ENCODE data around the gene EDN3. TPM values are rescaled to one million over a fixed set of nuclear protein-coding genes. Genes with fewer than 3 reads are reported as not detected.

Gene EDN3, protein sequence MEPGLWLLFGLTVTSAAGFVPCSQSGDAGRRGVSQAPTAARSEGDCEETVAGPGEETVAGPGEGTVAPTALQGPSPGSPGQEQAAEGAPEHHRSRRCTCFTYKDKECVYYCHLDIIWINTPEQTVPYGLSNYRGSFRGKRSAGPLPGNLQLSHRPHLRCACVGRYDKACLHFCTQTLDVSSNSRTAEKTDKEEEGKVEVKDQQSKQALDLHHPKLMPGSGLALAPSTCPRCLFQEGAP
- not detected for total RNA-seq (2021; fragmentation: NEBNext Ultra II Directional; extraction: Animal tissue kit (Norgen Biotek cat#: 25700))
- long read RNA-seq, result 0 reads

DNA sequence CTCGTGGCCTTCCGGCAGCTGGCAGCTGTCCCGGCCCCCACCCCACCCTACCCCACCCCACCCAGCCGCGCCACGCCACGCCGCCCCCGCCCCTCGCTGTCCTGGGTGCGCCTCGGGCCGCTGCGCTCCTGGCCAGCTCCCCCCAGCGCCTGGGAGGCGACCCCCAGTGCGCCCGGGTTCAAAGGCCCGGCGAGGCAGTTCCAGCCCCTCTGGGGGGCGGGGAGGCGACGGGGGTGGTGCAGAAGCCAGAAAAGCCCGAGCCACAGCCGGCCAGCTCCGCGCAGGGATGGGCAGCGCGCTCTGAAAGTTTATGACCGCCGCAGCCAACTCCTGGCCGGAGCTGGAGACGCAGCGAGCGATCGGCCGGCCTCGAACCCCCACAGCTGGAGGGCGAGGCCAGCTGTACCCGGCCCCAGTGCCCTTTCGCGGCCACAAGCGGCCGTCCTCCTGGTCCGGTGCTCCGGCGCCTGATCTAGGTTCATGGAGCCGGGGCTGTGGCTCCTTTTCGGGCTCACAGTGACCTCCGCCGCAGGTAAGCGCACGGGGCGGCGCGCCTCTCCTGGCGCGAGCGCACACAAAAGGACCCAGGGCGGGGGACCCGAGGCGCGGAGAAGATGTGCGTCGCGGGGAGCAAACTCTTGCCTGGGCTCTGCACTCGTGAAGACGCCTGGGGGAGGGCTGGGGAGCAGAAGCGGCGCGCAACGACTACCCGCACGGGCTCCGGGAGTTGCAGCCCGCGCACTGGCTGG is at the start of gene EDN3:
Gene EDN3 (plus strand): TSS at position 279 of the 749 bp plus-strand sequence. CDS start 202 bp downstream, at position 481.
- no peak within 1 kb of the TSS for H3K4me3 Mint-ChIP-seq
- no peaks in the 10 kb centered on the region for H3K36me3 Mint-ChIP-seq (ENCODE audit: low read depth)
- no peaks in the 10 kb centered on the region for H3K4me1 Mint-ChIP-seq (ENCODE audit: low read depth)
- peaks cover 40% of the 10 kb centered on the region for H3K9me3 Mint-ChIP-seq
- no peak within 1 kb of the TSS for H3K27ac Mint-ChIP-seq
- peaks cover under 1% of the 10 kb centered on the region; the same call in 1 of the 2 replicates for H3K27me3 Mint-ChIP-seq (ENCODE audit: insufficient read depth)
- TF ChIP-seq, protein P1, sequence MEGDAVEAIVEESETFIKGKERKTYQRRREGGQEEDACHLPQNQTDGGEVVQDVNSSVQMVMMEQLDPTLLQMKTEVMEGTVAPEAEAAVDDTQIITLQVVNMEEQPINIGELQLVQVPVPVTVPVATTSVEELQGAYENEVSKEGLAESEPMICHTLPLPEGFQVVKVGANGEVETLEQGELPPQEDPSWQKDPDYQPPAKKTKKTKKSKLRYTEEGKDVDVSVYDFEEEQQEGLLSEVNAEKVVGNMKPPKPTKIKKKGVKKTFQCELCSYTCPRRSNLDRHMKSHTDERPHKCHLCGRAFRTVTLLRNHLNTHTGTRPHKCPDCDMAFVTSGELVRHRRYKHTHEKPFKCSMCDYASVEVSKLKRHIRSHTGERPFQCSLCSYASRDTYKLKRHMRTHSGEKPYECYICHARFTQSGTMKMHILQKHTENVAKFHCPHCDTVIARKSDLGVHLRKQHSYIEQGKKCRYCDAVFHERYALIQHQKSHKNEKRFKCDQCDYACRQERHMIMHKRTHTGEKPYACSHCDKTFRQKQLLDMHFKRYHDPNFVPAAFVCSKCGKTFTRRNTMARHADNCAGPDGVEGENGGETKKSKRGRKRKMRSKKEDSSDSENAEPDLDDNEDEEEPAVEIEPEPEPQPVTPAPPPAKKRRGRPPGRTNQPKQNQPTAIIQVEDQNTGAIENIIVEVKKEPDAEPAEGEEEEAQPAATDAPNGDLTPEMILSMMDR (IDR thresholded peaks at IDR 0.05), result no peak
- no peak for DNase-seq

DNA sequence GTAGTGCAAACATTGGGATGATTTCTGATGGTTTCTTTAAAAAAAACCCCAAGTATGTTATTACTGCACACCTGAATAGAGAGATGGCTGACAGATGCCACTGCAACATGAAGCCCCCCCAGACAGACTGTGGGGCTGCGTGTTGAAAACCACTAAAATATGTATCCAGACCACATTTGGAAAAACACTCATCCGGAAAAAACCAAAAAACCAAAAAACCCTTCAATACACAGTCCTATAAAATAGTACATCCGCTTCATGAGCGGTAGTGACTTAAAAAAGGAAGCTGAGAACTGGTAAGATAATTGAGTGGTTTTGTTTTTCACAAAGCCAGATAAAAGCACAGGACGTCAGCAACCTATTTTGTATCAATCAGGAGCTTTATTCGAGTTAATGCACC is 47.1 kb upstream of the EDN3 start:
- Mint-ChIP-seq H3K9me3 (peaks cover 8% of the 10 kb centered on the region; the same call in 1 of the 2 replicates), H3K4me1 (ENCODE audit: low read depth) (no peaks in the 10 kb centered on the region), H3K27me3 (ENCODE audit: insufficient read depth) (no peaks in the 10 kb centered on the region; the same call in none of the 2 replicates), H3K27ac (no peak overlapping the region), H3K4me3 (no peak overlapping the region), H3K36me3 (ENCODE audit: low read depth) (no peaks in the 10 kb centered on the region)
- DNase-seq, result no peak
- TF ChIP-seq, protein P1 (IDR thresholded peaks at IDR 0.05), result no peak

DNA sequence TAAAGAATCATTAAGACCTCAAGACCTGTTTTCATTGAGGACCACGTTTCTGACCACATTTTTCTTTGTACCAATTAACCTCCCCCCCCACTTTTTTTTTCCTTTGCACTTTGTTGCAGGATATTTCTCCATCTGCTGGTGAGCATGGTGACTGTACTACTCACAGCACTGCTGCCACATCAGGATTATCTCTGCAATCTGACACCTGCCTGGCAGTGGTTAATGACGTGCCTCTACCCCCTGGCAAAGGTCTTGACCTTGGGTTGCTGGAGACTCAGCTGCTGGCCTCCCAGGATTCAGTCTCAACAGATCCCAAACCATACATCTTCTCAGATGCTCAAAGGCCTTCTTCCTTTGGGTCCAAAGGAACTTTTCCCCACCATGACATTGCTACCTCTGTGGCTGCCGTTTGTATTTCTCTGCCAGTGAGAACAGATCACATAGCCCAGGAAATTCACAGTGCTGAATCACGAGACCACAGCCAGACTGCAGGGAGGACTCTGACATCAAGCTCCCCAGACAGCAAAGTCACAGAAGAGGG is 46.6 kb upstream of the EDN3 start:
- H3K27me3 Mint-ChIP-seq (ENCODE audit: insufficient read depth), result no peaks in the 10 kb centered on the region; the same call in none of the 2 replicates
- H3K27ac Mint-ChIP-seq, result no peak overlapping the region
- H3K9me3 Mint-ChIP-seq, result peaks cover 8% of the 10 kb centered on the region; the same call in 1 of the 2 replicates
- DNase-seq, result no peak
- TF ChIP-seq, protein P1 (IDR thresholded peaks at IDR 0.05), result no peak
- H3K4me1 Mint-ChIP-seq (ENCODE audit: low read depth), result no peaks in the 10 kb centered on the region
- H3K4me3 Mint-ChIP-seq, result no peak overlapping the region
- no peaks in the 10 kb centered on the region for H3K36me3 Mint-ChIP-seq (ENCODE audit: low read depth)

DNA sequence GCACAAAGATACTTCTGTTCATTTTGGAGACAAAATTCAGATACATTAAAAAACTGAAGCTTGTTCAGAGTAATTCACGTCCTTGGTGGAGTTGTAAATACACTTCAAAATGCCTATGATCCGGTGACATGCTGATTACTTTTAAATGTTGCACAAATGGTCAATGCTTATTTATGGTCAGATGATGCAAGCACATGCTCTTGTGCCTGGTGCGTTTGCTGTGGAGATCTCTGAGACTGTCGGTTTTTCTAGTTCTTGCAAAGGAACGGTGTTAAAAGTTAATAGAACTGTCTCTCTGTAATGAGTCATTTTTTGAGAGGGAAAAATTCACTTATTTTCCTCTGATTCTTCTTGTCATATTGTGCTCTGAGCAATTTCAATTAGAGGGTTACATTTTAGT is 45.2 kb upstream of the EDN3 start:
- H3K9me3 Mint-ChIP-seq, result peaks cover 8% of the 10 kb centered on the region; the same call in 1 of the 2 replicates

DNA sequence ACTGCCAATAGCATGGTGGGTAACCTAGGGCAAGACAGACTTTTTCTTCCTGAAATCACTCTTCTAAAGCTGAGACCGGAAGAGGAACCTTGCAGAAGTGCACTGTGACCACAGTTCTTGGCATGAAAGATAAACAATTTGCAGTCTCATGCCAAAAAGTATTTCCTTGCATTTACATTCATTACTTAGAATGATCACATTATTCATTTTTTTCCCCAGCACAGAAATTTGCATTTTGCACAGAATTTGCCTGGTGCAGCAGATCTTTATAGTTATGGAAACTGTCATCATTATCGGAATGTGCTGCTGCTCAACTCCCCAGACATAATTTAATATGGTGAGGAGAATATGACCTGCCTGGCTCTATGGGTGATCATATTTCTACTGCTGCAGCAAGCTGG is 42.2 kb upstream of the EDN3 start:
- TF ChIP-seq, protein P1 (IDR thresholded peaks at IDR 0.05), result no peak
- no peak overlapping the region for H3K27ac Mint-ChIP-seq
- no peaks in the 10 kb centered on the region; the same call in 1 of the 2 replicates for H3K27me3 Mint-ChIP-seq (ENCODE audit: insufficient read depth)
- H3K9me3 Mint-ChIP-seq, result peaks cover 3% of the 10 kb centered on the region; the same call in 1 of the 2 replicates
- no peaks in the 10 kb centered on the region for H3K36me3 Mint-ChIP-seq (ENCODE audit: low read depth)
- H3K4me1 Mint-ChIP-seq (ENCODE audit: low read depth), result no peaks in the 10 kb centered on the region
- no peak overlapping the region for H3K4me3 Mint-ChIP-seq
- no peak for DNase-seq

More for the DNA sequence above, 45.2 kb upstream of the EDN3 start:
- H3K4me3 Mint-ChIP-seq, result no peak overlapping the region
- DNase-seq, result no peak
- H3K27me3 Mint-ChIP-seq (ENCODE audit: insufficient read depth), result no peaks in the 10 kb centered on the region; the same call in none of the 2 replicates
- H3K4me1 Mint-ChIP-seq (ENCODE audit: low read depth), result no peaks in the 10 kb centered on the region
- no peak overlapping the region for H3K27ac Mint-ChIP-seq
- no peaks in the 10 kb centered on the region for H3K36me3 Mint-ChIP-seq (ENCODE audit: low read depth)
- TF ChIP-seq, protein P1 (IDR thresholded peaks at IDR 0.05), result no peak
